Stomach (tissue), 4 donors: Measurements from ENCODE around the gene UNC13B.

Source experiments
- POLR2A ChIP-seq, 4 donors: fragments of 450-650 bp; IDR thresholded peaks; one replicate each; pipeline ENCODE4 v1.6.1; 2016; ENCODE audit warnings: antibody characterized with exemption in 4 of 4, control low read depth in 2 of 4, mild to moderate bottlenecking in 1 of 4, moderate library complexity in 1 of 4
- POLR2AphosphoS5 ChIP-seq, 3 donors: sonication (generic); formaldehyde crosslinking; IDR thresholded peaks; one replicate each; pipeline ENCODE4 v1.6.1; 2016; ENCODE audit warnings: antibody characterized with exemption in 3 of 3
- TF ChIP-seq, protein P1 (sequence below), 7 experiments: fragments of 450-650 bp in 4 of 7; fragments of 200-600 bp in 3 of 7; sonication (generic) in 3 of 7; IDR thresholded peaks; one replicate each; pipeline ENCODE4 v1.5.1; 2016 to 2019; ENCODE audit warnings: antibody characterized with exemption in 7 of 7, control low read depth in 2 of 7, mild to moderate bottlenecking in 1 of 7

DNA sequence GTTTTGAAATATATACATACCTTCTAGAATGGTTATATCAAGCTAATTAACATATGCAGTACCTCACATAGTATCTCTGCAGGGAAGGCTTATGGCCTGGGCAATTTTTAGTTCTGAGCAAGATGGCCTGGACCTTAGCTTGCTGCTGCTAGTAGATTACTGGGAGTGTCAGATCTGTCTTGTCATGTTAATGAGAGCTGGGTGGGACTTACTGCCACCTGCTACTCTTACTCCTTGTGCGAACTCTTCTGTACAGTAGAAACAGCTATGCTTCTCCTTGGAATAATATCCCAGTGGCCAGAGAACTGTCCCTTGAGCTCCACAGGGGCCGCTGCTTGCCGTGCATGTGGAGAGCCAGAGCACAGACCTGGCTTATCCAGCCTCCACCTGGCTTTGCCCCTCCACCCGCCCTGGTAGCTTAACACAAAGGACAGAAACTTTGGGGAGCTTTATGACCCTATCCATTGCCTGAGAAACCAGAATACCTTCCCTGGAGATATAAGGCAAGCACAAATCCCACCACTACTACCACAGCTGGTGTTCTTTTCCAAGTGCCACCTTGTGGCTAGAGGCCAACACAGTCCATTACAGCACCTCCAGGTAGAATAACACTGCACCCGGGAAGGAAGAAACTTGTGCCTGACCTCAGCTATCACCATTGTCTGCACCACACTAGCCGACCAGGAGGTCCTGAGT lies 253.7 kb downstream of the UNC13B start:
- TF ChIP-seq POLR2A (IDR thresholded peaks at IDR 0.05) (no peak), POLR2AphosphoS5 (IDR thresholded peaks at IDR 0.05) (no peak)
- TF ChIP-seq, protein P1, sequence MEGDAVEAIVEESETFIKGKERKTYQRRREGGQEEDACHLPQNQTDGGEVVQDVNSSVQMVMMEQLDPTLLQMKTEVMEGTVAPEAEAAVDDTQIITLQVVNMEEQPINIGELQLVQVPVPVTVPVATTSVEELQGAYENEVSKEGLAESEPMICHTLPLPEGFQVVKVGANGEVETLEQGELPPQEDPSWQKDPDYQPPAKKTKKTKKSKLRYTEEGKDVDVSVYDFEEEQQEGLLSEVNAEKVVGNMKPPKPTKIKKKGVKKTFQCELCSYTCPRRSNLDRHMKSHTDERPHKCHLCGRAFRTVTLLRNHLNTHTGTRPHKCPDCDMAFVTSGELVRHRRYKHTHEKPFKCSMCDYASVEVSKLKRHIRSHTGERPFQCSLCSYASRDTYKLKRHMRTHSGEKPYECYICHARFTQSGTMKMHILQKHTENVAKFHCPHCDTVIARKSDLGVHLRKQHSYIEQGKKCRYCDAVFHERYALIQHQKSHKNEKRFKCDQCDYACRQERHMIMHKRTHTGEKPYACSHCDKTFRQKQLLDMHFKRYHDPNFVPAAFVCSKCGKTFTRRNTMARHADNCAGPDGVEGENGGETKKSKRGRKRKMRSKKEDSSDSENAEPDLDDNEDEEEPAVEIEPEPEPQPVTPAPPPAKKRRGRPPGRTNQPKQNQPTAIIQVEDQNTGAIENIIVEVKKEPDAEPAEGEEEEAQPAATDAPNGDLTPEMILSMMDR (IDR thresholded peaks at IDR 0.05): no peak
